K562 (cell line): ENCODE data around the gene DISP1.

ENCODE experiments used
- CREM ChIP-seq: IDR thresholded peaks from 2 replicates; pipeline ENCODE4 v1.6.1; 2014; ENCODE audit warnings: antibody characterized with exemption, low read depth
- CTCF ChIP-seq, 3 experiments: IDR thresholded peaks in 2 of 3; conservative IDR thresholded peaks in 1 of 3; 2 replicates each; pipeline ENCODE4 v1.5.1; 2011 to 2012; ENCODE audit warnings: low read length in 3 of 3, mild to moderate bottlenecking in 3 of 3, control low read depth in 2 of 3, improper control_type of control experiment in 1 of 3, inconsistent platforms in 1 of 3, low read depth in 1 of 3, mixed read lengths in 1 of 3, moderate library complexity in 1 of 3; ENCODE audit not compliant: insufficient read depth in 2 of 3
- EZH2 ChIP-seq: IDR thresholded peaks from 2 replicates; pipeline ENCODE4 v1.6.1; 2012; ENCODE audit warnings: low read depth, mild to moderate bottlenecking, inconsistent platforms, low read length, borderline replicate concordance
- FOXM1 ChIP-seq, 2 experiments: fragments of 450-650 bp in 1 of 2; sonication (generic) in 1 of 2; formaldehyde crosslinking in 1 of 2; IDR thresholded peaks; 2 replicates each; pipeline versions ENCODE4 v1.6.1 to v1.9.0; 2017 to 2022; ENCODE audit warnings: low read depth in 2 of 2, mild to moderate bottlenecking in 2 of 2, missing genetic modification reagents in 1 of 2, moderate library complexity in 1 of 2
- HCFC1 ChIP-seq: IDR thresholded peaks from 2 replicates; pipeline ENCODE4 v1.6.1; 2012; ENCODE audit warnings: low read depth, low read length, improper control_type of control experiment
- MTA3 ChIP-seq: fragments of 450-650 bp; formaldehyde crosslinking; IDR thresholded peaks from 2 replicates; pipeline ENCODE4 v1.6.1; 2017; ENCODE audit warnings: mild to moderate bottlenecking, borderline replicate concordance
- NFYB ChIP-seq: IDR thresholded peaks from 2 replicates; pipeline ENCODE4 v1.6.1; 2011; ENCODE audit warnings: mild to moderate bottlenecking, moderate library complexity; ENCODE audit not compliant: insufficient read length; ENCODE audit errors: extremely low read depth
- RBM22 ChIP-seq: fragments of 200-400 bp; formaldehyde crosslinking; IDR thresholded peaks from 2 replicates; pipeline ENCODE4 v1.6.1; 2018; ENCODE audit warnings: low read length, low read depth; ENCODE audit not compliant: poor library complexity, severe bottlenecking
- SMARCC2 ChIP-seq: fragments of 450-650 bp; IDR thresholded peaks from 2 replicates; pipeline ENCODE4 v1.6.1; 2017; ENCODE audit warnings: antibody characterized with exemption, moderate library complexity, mild to moderate bottlenecking, low read depth
- U2AF2 ChIP-seq: fragments of 200-400 bp; formaldehyde crosslinking; optimal IDR thresholded peaks from 2 replicates; pipeline ENCODE3; 2017; ENCODE audit warnings: low read depth, mild to moderate bottlenecking, low read length

- TF ChIP-seq SMARCC2 (no peak), U2AF2 (no peak), CTCF (IDR thresholded peaks at IDR 0.05 in 2 of 3, conservative IDR thresholded peaks at IDR 0.05 in 1 of 3; ENCODE audit: insufficient read depth in 2 of 3, low read depth in 1 of 3, low read length in 3 of 3) (no peak), FOXM1 (IDR thresholded peaks at IDR 0.05; ENCODE audit: low read depth) (no peak), FOXM1 (CRISPR knock-in tag; IDR thresholded peaks at IDR 0.05; ENCODE audit: low read depth) (no peak), RBM22 (no peak), CREM (no peak), MTA3 (no peak), EZH2 (no peak), HCFC1 (no peak), NFYB (no peak)
These were observed 44.7 kb upstream of the DISP1 start for GRCh38 chr1:222769971-222770620.
